ENCODE results near the gene ZNF441.

Gene ZNF441

GRCh38 chr19:11766597-11767591 is at the start of gene ZNF441:
Gene ZNF441 (plus strand): TSS chr19:11767000. CDS start chr19:11767194, 194 bp downstream.
- peak; percentile 96 for DNase-seq (ENCODE audit: low read depth)
- TF ChIP-seq MAX (IDR thresholded peaks at IDR 0.05; ENCODE audit: low read depth, low read length) (peak; percentile 65), POLR2A (IDR thresholded peaks at IDR 0.05; ENCODE audit: extremely low read depth, insufficient read length) (peak; percentile 66), CTCF (IDR thresholded peaks at IDR 0.05; ENCODE audit: low read depth, low read length) (no peak), MYC (IDR thresholded peaks at IDR 0.05; ENCODE audit: low read depth, low read length) (peak; percentile 67)
- peak within 1 kb of the TSS; percentile 69 for H3K4me3 ChIP-seq (ENCODE audit: low read depth, low read length)

- DNase-seq (ENCODE audit: low read depth): no peak
- no peak for TF ChIP-seq CTCF (IDR thresholded peaks at IDR 0.05; ENCODE audit: low read depth, low read length)
- no peak for TF ChIP-seq MAX (IDR thresholded peaks at IDR 0.05; ENCODE audit: low read depth, low read length)
- no peak overlapping the region for H3K4me3 ChIP-seq (ENCODE audit: low read depth, low read length)
Observed at GRCh38 chr19:11721681-11722080, 45.1 kb upstream of the ZNF441 start.

- TF ChIP-seq CTCF (IDR thresholded peaks at IDR 0.05; ENCODE audit: low read depth, low read length): no peak
- TF ChIP-seq POLR2A (IDR thresholded peaks at IDR 0.05; ENCODE audit: extremely low read depth, insufficient read length): no peak
- H3K4me3 ChIP-seq (ENCODE audit: low read depth, low read length): no peak overlapping the region
- DNase-seq (ENCODE audit: low read depth): no peak
Observed at GRCh38 chr19:11722414-11722813, 44.4 kb upstream of the ZNF441 start.

- no peak for DNase-seq (ENCODE audit: low read depth)
- H3K4me3 ChIP-seq (ENCODE audit: low read depth, low read length): no peak overlapping the region
- TF ChIP-seq MAX (IDR thresholded peaks at IDR 0.05; ENCODE audit: low read depth, low read length) (no peak), CTCF (IDR thresholded peaks at IDR 0.05; ENCODE audit: low read depth, low read length) (no peak), POLR2A (IDR thresholded peaks at IDR 0.05; ENCODE audit: extremely low read depth, insufficient read length) (no peak), MYC (IDR thresholded peaks at IDR 0.05; ENCODE audit: low read depth, low read length) (no peak)
Observed at GRCh38 chr19:11729586-11729985, 37.2 kb upstream of the ZNF441 start.

GRCh38 chr19:11735375-11735774 is 31.4 kb upstream of the ZNF441 start:
- H3K4me3 ChIP-seq (ENCODE audit: low read depth, low read length): no peak overlapping the region
- TF ChIP-seq MAX (IDR thresholded peaks at IDR 0.05; ENCODE audit: low read depth, low read length): no peak
- TF ChIP-seq CTCF (IDR thresholded peaks at IDR 0.05; ENCODE audit: low read depth, low read length): no peak
- TF ChIP-seq POLR2A (IDR thresholded peaks at IDR 0.05; ENCODE audit: extremely low read depth, insufficient read length): no peak
- TF ChIP-seq MYC (IDR thresholded peaks at IDR 0.05; ENCODE audit: low read depth, low read length): no peak
- no peak for DNase-seq (ENCODE audit: low read depth)

All from NB4 (cell line).